NCI-H2107 treated with DMSO at 0.1 percent for 48 hours (cell line): ENCODE results near the gene JAKMIP1.
A peak's percentile ranks its signal among the peaks of the same experiment; 100 is the strongest.

Experiments
- DNase-seq: peaks from one replicate; lab custom pipeline; 2025; ENCODE audit not compliant: unreplicated experiment; lab: John Stamatoyannopoulos, UW

JAKMIP1 gene

DNA sequence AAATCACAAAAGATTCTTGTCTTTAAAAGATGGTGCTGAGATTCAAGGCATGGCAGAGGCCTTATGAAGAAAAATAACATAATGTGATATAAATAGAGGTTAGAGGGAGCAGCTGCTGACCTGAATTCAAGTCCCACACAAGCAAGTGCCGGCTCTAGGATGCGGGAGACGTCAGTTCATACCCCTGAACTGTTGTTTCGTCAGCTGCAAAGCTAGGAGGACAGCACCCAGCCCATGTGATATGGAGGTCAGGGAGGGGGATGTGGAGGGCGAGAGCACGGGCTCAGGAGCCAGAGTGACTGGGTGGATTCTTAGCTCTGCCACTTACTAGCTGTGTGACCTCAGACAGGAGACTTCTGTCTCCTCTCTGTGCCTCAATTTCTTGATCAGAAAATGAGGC lies 77.9 kb downstream of the JAKMIP1 start:
- no peak for DNase-seq

- DNase-seq = no peak
Measured at GRCh38 chr4:6121941-6122340, 78.4 kb downstream of the JAKMIP1 start.

DNA sequence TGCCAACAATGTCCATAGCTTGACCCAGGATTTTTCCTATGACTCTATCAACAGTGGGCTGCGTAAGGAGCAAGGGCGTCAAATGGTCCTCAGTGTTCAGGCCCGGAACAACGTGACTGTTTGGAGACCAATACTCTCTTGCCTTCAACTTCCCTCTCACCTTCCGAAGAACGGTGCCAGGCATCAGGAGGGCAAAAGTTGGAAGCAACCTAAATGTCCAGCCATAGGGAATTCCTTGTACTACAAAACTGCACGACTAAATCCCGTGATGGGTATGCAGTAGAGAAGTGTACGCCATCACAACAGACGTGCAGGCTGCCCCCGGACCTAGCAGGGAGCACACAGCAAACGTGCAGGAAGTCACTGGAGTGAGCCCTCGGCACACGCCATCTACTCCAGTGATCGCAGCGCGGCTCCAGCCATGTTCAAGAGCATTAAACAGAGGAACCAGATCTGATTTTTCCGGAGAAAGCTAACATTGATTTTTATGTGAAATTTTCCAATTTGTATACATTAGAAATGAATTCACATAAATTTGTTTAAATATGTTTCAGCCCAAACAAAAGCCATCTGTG lies 79.0 kb downstream of the JAKMIP1 start:
- no peak for DNase-seq

- no peak for DNase-seq
Measured at GRCh38 chr4:6120361-6120760, 80.0 kb downstream of the JAKMIP1 start.

DNA sequence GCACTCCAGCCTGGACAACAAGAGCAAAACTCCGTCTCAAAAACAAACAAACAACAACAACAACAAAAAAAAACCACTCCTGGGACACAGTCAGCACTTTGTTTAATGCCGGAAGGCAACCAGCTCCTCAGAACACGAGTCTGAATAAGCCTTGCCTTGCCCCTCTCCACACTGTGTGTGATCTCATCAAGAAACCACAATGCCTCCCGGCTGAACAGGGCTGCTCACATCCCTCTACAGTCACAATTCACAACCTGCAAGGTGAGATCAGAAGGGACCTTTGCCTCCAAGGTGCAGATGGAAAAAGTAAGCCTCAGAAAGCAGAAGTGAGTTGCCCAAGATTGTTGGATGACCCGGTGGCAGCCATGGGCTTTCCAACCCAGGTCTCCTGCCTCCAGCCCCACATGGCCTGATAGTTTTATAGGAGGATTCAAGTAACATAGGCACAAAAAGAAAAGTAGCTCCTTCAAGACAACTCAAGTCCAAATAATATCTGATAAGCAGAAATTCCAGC lies 80.8 kb downstream of the JAKMIP1 start:
- no peak for DNase-seq

DNA sequence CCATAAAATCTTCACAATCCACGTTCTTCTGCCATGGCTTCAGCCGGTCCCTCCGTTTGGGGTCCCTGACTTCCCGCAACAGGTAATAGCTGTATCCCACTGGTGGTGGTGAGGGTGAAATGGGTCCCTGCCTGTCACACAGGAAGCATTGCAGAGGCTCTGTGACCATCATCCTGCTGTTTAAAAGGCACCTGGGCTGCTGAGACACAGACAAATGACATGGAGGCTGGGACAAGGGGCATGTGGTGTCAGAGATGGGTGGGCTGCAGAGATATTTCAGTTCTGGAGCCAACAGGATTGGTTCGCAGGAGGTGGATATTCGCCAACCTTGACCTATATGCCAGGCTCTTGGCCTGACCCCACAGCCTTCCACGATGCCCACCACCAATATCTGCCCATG lies 82.1 kb downstream of the JAKMIP1 start:
- DNase-seq = no peak

DNA sequence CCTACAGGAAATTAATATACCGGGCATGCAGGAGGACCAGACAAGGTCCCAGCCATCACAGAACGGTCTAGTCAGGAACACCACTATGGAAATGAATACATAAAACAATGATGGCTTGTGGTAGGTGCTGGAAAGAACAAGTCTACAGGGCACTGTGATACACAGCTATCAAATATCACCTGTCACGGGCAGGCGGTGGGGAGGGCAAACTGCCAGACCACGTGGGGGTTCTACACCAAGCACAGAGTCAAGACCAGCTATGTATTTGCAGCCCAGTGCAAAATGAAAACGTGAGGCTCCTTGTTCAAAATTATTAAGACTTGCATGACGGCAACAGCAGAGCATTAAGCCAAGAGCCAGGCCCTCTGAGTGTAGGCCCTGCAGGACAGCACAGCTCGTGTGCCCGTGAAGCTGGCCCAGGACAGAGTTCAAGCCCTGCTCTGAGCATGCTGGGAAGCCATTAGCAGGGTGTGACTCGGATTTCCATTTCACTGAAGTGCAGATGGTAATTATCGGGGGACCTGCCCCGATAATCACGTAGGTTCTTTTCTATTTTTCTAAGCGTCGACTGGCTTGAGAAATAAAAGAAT lies 83.6 kb downstream of the JAKMIP1 start:
- peak; percentile 77 for DNase-seq

GRCh38 chr4:6115746-6116586 lies 84.4 kb downstream of the JAKMIP1 start:
- DNase-seq = no peak

DNA sequence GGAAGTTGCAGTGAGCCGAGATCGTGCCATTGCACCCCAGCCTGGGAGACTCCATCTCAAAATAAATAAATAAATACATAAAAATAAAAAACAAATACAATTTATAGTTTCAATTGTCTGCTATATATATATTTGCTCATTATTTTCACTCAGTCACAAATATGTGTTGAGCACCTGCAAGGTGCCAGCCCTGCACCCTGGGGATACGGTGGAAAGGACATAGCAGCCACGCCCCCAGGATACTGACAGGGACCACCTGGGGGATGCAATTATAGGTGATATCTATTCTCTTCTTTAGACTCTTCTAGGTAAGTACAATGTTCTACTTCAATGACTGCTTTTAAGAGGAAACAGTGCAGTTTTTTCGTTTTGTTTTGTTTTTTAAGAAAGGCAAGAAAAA lies 85.0 kb downstream of the JAKMIP1 start:
- DNase-seq = no peak

DNA sequence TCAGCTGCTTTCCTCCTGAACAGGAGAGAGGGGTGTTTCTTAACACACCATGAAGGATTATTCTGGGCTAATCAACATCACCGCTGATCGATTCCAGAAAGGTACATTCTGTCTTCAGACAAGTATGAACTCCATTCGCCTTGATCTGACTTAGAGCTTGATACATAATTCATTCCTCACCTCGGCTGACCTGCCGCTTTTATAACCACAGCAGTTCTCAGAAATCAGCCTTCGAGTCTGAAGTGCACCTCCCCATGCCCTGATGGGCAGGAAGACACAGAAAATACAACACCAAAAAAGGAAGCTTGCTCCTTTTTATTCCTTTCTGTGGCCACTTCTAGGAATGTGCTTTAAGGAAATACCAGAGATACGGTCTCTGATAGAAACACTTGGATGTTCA lies 85.7 kb downstream of the JAKMIP1 start:
- DNase-seq = no peak

DNA sequence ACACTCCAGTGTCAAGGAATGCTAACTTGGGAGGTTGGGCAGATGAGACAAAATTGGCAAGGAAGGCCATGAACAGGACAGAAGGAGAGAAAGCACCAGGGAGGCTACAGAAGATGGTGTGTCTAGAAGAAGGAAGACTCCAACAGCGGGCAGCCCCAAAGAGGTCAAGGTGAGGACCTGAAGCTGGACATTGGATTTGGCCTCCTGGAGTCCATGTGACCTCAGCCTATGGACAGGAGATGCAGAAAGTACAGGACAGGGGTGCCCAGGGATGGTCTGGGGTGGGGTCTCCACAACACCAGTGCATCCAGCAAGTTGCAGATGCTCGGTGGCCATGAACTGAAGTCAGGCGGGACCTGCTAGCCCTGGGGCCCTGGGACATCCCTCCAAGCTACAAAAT lies 86.2 kb downstream of the JAKMIP1 start:
- no peak for DNase-seq

DNA sequence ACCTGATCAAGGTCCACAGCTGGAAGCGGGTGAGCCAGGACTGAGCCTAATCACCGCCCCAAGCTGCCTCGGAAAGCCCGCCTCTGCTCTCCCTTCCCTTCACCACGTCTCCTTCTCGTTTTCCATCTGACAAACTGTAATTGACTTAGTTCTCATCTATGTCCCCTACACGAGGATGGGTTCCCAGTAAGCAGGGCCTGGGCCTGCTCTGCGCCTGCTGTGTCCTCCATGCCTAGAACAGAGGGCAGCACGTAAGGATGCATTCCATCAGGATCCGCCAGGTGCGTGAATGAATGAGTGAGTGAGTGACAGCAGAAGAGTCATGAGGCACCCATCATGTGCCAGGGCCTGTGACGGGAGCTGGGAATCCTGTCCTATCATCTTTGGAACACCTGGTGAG lies 86.7 kb downstream of the JAKMIP1 start:
- DNase-seq = no peak

GRCh38 chr4:6112606-6113290 lies 87.6 kb downstream of the JAKMIP1 start:
- no peak for DNase-seq

DNA sequence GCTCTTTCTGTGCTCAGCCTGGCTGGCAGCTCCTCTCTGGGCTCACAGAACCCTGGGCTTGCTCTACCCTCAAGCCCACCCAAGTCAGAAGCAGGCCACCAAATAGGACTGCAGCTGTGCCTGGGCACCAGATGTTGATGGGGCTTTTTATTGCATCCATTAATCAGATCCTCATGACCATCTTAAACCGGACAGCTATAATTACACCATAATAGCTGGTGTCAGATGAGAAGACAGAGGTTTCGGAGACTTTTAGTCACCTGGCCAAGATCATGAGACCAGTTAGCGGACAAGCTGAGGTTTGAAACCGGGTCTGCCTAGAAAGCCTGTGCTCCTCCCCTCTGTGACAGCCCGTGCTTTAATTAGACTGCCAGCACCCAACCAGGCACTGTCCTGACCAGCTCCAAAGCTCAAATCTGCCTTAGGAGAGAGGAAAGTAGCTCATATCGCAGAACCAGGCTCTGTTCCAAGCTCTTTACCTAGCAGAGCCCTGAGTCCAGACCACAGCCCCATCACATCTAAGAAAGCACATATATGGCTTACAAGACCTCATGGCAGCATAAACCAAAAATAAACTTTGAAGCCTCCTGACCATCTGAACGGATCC lies 88.9 kb downstream of the JAKMIP1 start:
- no peak for DNase-seq

DNA sequence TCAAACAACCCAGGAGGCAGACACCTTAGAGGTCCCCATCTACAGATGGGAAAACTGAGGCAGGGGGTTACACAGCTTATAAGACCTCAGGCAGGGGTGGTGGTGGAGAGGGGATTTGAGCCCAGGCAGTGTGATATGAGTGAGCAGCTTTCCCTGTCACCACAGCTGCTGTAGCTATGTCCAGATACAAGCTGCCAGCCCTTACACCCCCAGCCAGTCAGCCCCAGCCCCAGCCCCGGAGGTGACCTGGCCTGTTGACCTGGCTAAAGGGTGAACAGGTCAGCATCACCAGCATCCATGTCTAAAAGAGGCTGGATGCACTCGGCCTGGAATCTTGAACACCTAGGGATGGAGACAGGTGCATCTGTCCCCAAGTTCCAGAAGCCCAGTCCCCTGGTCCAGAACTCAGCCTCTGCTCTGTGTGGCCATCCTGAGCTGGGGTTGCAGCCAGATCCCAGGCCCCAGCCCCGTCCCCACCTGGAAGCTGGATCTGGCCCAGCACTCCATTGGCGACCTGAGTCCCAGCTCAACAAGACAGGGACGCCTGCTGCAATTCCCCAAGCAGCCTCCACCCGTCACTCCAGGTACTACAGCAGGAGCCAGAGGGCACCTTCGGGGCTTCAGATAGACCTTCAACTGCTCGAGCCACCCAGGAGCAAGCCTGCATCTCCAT lies 89.5 kb downstream of the JAKMIP1 start:
- no peak for DNase-seq

DNA sequence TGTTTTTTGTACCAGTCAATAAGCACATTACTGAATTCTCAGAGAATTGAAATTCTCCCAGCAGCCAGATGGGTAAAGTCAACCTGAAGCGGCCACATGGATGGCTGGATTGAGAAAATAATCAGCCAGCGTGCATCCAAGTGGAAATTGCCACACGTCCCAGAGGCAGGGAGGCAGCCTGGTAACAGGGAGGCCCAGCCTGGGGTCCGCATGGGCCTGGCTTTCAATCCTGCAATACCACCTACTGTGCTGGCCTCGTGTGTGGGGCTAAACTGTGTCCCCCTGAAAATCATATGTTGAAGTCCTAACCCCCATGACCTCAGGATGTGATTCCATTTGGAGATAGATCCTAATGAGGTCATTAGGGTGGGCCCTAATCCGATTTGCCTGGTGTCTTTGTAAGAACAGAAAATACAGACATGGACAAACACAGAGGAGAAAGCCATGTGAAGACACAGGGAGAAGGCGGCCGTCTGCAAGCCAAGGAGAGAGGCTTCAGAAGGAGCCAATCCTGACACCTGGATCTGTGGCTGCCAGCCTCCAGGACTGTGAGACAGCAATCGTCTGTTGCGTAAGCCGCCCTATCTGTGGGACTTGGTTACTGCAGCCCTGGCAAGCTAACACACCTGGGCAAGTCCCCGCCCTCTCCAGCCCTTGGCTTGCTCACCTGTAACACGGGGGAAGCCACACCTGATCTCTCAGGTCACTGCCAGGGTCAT lies 90.3 kb downstream of the JAKMIP1 start:
- no peak for DNase-seq

- no peak for DNase-seq
Measured at GRCh38 chr4:6107886-6108285, 92.5 kb downstream of the JAKMIP1 start.

DNA sequence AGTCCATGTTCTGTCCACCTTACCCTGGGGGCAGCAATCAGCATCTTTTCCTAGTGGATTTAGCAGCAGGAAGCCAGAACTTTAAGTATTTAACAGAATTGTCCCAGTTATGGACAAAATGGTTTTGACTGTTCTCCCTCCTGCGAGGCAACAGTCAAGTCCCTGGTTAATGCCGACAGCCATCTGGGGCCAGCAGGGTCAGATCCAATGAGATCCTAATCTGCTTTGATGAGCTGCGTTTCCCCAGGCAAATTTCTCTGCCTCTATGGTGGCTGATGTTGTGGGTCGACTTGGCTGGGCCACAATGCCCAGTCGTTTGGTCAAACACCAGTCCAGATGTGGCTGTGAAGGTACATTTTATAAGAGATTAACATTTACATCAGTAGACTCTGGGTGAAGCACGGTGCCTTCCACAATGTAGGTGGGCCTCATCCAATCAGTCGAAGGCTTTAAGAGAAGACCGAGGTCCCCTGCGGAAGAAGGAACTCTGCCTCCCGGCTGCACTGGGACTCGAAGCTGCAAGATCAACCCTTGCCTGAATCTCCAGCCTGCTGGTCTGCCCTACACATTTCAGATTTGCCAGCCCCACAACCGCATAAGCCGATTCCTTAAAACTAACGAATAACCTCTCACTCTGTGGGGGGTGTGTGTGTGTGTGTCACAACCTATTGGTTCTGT lies 93.1 kb downstream of the JAKMIP1 start:
- DNase-seq = no peak

- DNase-seq = no peak
Measured at GRCh38 chr4:6106156-6106555, 94.2 kb downstream of the JAKMIP1 start.
